H1 (cell line): ENCODE measurements around the gene MPZ.

ENCODE experiments used
- ATF2 ChIP-seq: IDR thresholded peaks from 2 replicates; pipeline ENCODE4 v1.6.1; 2012; ENCODE audit warnings: low read length, inconsistent platforms
- ATF3 ChIP-seq: IDR thresholded peaks from 2 replicates; pipeline ENCODE4 v1.6.1; 2011; ENCODE audit warnings: low read depth, mild to moderate bottlenecking, low read length; ENCODE audit not compliant: insufficient read depth
- CTCF ChIP-seq, 3 experiments: IDR thresholded peaks; 1 replicate in 2 of 3; 2 replicates in 1 of 3; pipeline versions ENCODE4 v1.5.1 to v1.6.1; 2011; ENCODE audit warnings: low read length in 3 of 3, mild to moderate bottlenecking in 3 of 3, inconsistent platforms in 2 of 3, low read depth in 1 of 3, moderate library complexity in 1 of 3; ENCODE audit not compliant: insufficient read depth in 1 of 3; ENCODE audit errors: control extremely low read depth in 1 of 3
- JUND ChIP-seq: IDR thresholded peaks from 2 replicates; pipeline ENCODE4 v1.6.1; 2011; ENCODE audit warnings: mild to moderate bottlenecking, improper control_type of control experiment, low read length
- MAX ChIP-seq: IDR thresholded peaks from 2 replicates; pipeline ENCODE4 v1.6.1; 2012; ENCODE audit warnings: inconsistent platforms
- NRF1 ChIP-seq: IDR thresholded peaks from 2 replicates; pipeline ENCODE4 v1.6.1; 2011; ENCODE audit warnings: mild to moderate bottlenecking, low read depth, low read length, improper control_type of control experiment
- PHF8 ChIP-seq: fragments of 200-600 bp; sonication (generic); conservative IDR thresholded peaks from 2 replicates; pipeline ENCODE4 v1.7.1; 2012; ENCODE audit warnings: low read depth, mild to moderate bottlenecking, inconsistent platforms, low read length, moderate library complexity
- POLR2A ChIP-seq, 2 experiments: IDR thresholded peaks; 1 replicate in 1 of 2; 2 replicates in 1 of 2; pipeline ENCODE4 v1.6.1; 2011; ENCODE audit warnings: low read depth in 2 of 2, low read length in 2 of 2, mild to moderate bottlenecking in 2 of 2; ENCODE audit errors: control extremely low read depth in 1 of 2
- RBBP5 ChIP-seq: IDR thresholded peaks from 2 replicates; pipeline ENCODE4 v1.7.1; 2012; ENCODE audit warnings: low read depth, mild to moderate bottlenecking, inconsistent platforms, low read length, moderate library complexity, borderline replicate concordance
- SP1 ChIP-seq: IDR thresholded peaks from 2 replicates; pipeline ENCODE4 v1.6.1; 2011; ENCODE audit warnings: low read depth, low read length
- SP4 ChIP-seq: IDR thresholded peaks from 2 replicates; pipeline ENCODE4 v1.6.1; 2012; ENCODE audit warnings: low read length, inconsistent platforms
- TAF1 ChIP-seq: IDR thresholded peaks from 2 replicates; pipeline ENCODE4 v1.6.1; 2011; ENCODE audit warnings: mild to moderate bottlenecking, low read depth, low read length
- USF2 ChIP-seq: IDR thresholded peaks from 2 replicates; pipeline ENCODE4 v1.6.1; 2011; ENCODE audit warnings: low read length, improper control_type of control experiment
- YY1 ChIP-seq: IDR thresholded peaks from 2 replicates; pipeline ENCODE4 v1.6.1; 2011; ENCODE audit warnings: low read depth, mild to moderate bottlenecking, low read length

- TF ChIP-seq CTCF (IDR thresholded peaks at IDR 0.05; ENCODE audit: control extremely low read depth in 1 of 3, insufficient read depth in 1 of 3, low read depth in 1 of 3, low read length in 3 of 3): no peak
- no peak for TF ChIP-seq JUND
- no peak for TF ChIP-seq ATF3
- no peak for TF ChIP-seq TAF1
- TF ChIP-seq RBBP5: no peak
- TF ChIP-seq MAX: no peak
- TF ChIP-seq NRF1: no peak
- no peak for TF ChIP-seq USF2
- no peak for TF ChIP-seq SP1
- TF ChIP-seq POLR2A (IDR thresholded peaks at IDR 0.05; ENCODE audit: control extremely low read depth in 1 of 2, low read depth in 2 of 2, low read length in 2 of 2): no peak
- no peak for TF ChIP-seq PHF8
- TF ChIP-seq SP4: no peak
- no peak for TF ChIP-seq YY1
- no peak for TF ChIP-seq ATF2
These were observed 42.4 kb downstream of the MPZ start for GRCh38 chr1:161267321-161267720.
